HG03354 (cell line): ENCODE measurements around the gene USP36.
"Not testable (repeated sequence)": the region's sequence is repeated elsewhere in the genome, so short reads cannot be mapped to it uniquely, and the experiment has no call there.

ENCODE experiments used
- ATAC-seq: cut with Tn5 transposase; IDR thresholded peaks from one replicate; pipeline ENCODE4 v1.9.1; 2021; ENCODE audit warnings: mild to moderate bottlenecking; ENCODE audit not compliant: unreplicated experiment, poor library complexity, severe bottlenecking

Gene USP36

DNA sequence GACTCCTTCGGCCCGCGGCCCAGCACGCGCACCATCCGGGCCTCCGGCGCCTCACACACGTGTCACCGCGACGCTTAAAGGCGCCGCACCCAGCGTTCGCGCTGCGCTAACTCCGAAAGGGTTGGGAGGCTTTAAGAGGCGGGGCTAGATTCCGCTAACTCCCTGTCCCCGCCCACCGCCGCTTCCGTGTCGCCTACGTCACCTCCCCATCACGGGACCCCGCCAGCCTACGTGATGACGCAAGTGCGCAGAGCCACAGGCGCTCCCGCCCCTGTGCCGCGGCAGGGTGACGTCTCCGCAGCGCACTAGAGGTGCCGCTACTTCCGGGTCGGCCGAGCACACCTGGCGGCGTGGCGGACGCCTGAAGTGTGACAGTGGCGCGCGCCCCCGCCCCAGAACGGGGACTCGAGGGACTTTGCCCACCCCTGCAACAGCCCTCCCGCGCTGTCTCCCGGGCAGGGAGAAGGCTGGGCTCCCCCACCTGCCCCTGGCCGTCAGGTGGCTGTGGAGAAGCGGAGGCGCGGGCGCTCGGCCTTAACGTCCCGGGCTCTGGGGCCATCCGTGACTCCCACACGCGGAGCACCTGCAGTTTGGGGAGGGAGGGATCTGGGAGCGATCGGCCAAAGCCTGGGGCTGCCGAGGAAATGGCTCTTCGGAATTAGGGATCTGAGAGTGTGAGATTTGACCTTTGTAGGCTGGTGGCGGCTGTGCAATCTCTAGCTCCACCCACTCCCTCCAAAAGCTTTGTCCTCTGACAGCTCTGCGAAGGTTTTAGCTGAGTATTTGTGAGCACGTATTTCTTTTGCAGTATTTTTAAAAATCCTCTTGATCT lies at the start of gene USP36:
Gene USP36 (minus strand): TSS at position 35 of the 832 bp plus-strand sequence. CDS start 4,451 bp downstream, outside the sequence.
- ATAC-seq: peak; percentile 91

GRCh38 chr17:78890096-78890495 lies 49.5 kb upstream of the USP36 start:
- ATAC-seq: not testable (repeated sequence)

DNA sequence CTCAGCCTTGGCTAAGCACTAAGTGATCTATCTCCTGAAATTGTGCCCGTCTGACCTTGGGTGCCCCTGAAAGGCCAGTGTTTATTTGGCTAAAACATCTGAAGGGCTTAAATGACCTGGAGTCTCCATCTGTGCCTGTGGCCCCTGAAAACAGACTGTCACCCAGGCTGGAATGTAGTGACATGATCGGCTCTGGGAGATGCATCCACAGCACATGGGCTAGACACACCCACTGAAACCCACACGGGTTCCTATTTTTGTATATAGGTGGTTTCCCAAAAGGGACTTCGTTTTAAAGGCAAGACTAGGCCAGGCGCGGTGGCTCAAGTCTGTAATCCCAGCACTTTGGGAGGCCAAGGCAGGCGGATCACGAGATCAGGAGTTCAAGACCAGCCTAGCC lies 48.9 kb upstream of the USP36 start:
- peak; percentile 59 for ATAC-seq

GRCh38 chr17:78888941-78889518 lies 48.4 kb upstream of the USP36 start:
- ATAC-seq: no peak

GRCh38 chr17:78886954-78887353 lies 46.3 kb upstream of the USP36 start:
- no peak for ATAC-seq

- no peak for ATAC-seq
These were observed 45.3 kb upstream of the USP36 start for GRCh38 chr17:78885956-78886355.

GRCh38 chr17:78884876-78885667 lies 44.5 kb upstream of the USP36 start:
- ATAC-seq: no peak

- no peak for ATAC-seq
These were observed 43.7 kb upstream of the USP36 start for GRCh38 chr17:78884148-78884825.

DNA sequence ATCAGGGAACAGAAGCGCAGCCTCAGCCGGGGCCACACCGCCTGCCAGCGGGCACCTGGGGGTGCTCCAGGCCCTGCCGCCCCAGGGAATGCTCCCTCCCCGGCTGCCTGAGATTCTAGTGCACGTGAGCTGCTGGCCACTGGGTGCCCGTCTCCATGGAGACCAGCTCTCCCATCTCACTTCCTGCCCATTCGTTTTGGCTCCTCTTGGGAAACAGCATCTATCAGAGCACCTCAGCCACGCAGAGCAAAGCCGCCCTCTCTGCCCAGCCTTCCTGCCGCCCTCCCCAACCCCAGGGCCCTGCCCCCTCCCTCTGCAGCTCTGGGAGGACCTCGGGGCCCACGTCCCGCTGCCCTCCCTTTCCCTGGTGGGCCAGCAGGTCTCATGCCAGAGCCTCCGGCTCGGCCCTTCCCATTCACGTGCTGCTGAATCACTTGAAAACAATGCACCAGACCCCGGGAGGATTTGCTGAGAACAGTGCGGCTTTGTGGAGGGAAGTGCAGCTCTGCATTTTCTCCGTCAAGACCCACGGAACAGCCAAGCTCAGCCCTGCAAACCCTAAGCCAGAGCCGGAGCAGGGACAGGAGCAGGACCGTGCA lies 43.0 kb upstream of the USP36 start:
- no peak for ATAC-seq

DNA sequence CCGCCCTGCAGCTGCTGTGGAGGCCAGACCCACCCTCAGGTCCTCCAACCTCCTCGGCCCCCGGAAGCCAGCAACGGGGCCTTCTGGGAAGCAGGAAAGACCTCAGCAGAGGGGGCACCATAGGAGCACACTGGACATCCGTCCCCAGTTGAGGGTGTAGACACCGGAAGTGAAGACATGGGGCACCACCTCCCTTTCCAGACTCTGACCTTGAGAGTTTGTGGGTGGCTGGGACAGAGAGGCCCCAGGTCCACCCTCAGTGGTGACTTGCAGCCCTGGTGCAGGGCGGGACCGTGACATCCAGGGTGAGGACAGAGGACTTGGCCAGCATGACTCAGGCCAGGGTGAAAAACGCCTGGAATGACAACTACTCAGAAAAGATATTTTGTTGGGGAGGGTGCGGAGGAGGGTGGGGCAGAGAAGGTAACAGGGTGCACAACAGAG lies 42.5 kb upstream of the USP36 start:
- no peak for ATAC-seq

- ATAC-seq: no peak
These were observed 42.0 kb upstream of the USP36 start for GRCh38 chr17:78882540-78883088.

GRCh38 chr17:78879635-78880186 lies 39.1 kb upstream of the USP36 start:
- no peak for ATAC-seq

- ATAC-seq: no peak
These were observed 38.4 kb upstream of the USP36 start for GRCh38 chr17:78878871-78879527.

DNA sequence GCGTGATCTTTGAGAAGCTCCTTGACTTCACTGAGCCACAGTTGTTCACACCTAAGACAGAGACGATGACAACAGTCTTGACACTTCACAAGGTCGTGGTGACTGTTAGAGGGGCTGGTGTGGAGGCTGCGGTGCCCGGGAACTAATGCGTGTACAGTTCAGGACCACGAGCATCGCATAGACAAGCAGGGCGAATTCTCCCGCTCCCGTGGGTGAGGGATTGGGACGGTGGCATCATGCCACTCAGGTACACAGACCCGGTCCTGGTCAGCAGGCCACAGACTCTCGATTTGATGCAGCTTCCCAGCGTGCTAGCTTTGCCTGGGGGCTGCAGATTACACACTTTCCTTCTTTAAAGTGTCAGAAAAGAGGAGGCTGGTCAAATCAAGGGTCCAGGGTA lies 37.6 kb upstream of the USP36 start:
- ATAC-seq: no peak

DNA sequence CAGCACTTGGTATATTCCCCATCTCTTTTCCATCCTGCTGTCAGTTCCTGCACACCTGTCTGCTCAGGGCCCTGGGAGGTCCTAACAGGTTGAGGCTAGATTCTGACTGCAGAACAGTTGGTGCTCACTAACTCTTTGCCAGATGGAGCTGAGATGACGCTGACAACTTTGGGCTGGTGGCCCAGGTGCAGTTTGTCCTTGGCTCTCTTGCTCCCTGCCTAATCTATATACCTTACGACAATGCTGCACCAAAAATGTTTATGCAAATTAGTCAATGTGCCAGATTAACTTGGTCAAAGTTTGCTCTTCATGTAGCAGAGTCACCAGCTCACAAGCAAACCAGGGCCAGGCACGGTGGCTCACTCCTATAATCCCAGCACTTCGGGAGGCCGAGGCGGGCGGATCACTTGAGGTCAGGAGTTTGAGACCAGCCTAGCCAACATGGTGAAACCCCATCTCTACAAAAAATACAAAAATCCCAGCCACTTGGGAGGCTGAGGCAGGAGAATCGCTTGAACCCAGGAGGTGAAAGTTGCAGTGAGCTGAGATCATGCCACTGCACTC lies 36.4 kb upstream of the USP36 start:
- ATAC-seq: not testable (repeated sequence)

DNA sequence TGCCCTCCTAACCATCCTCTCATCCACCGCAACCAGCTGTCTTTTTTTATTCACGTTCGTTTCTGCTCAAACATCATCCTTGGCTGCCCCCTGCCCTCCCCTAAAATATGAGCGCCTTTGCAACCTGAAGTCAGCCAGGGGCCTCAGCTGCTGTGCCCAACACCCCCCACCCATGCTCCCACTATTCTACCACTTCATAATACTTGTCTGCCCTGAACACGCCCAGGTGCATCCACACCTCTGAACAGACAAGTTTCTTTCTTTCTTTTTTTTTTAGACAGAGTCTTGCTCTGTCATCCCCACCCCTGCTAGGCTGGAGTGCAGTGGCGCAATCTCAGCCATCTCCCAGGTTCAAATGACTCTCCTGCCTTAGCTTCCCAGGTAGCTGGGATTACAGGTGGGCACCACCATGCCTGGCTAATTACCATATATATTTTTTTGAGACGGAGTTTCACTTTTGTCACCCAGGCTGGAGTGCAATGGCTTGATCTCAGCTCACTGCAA lies 35.5 kb upstream of the USP36 start:
- ATAC-seq: no peak

DNA sequence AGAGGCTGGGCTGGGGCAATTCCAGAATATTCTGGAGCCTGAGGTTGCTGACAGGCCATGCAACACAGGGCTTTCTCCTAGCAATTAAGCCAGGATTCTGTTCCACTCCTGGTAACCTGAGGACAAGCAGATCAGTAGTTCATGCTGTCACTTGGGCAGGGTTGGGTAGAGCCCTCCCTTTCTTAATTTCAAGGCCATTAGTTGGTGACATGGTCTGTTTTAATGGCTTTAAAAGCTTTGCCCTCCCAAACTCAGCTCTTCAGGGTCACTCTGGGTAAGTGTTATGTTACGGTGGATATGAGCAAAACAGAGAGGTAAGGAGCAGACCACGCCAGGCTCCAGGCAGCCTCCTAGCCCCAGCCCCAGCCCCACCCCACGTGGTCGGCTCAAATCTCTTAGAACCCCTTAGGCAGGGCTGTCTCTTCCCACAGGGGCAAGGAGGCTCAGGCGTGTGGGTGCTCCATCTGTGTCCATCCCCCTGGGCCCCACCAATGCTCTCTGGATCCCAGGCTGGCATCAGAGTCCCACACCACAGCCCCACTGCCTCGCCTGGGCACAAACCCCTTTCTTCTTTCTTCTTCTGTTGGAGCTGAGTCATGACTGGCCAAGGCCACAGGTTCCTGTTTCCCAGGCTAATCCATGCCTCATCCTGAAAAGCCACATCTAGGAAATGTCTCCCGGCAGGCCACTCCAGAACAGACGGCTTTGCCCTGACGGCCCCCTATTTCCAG lies 34.9 kb upstream of the USP36 start:
- no peak for ATAC-seq
